Body of pancreas (tissue), 4 donors: ENCODE measurements around the gene FHOD3. TPM values are rescaled to one million over a fixed set of nuclear protein-coding genes. Genes with fewer than 3 reads are reported as not detected.

Source experiments
- ATAC-seq: fragments of 150-250 bp; one replicate; pipeline ENCODE4 v1.9.1; 2016
- DNase-seq, 4 donors: peaks; one replicate each; pipeline ENCODE4 v3.0.0-alpha.2; 2019
- H3K27ac ChIP-seq, 4 donors: fragments of 200-600 bp; sonication (generic); 1 replicate in 3 of 4; 2 replicates in 1 of 4; pipeline versions ENCODE4 v1.5.1 to v1.6.1; 2016 to 2019; ENCODE audit warnings: mild to moderate bottlenecking in 1 of 4, mixed read lengths in 1 of 4, moderate library complexity in 1 of 4
- H3K27me3 ChIP-seq, 2 donors: fragments of 200-600 bp; sonication (generic); one replicate each; pipeline ENCODE4 v1.6.0; 2016; ENCODE audit warnings: mild to moderate bottlenecking in 1 of 2
- H3K36me3 ChIP-seq, 2 donors: fragments of 200-600 bp; sonication (generic); replicated peaks in 1 of 2; 2 replicates each; pipeline ENCODE4 v1.5.1; 2016; ENCODE audit warnings: low read depth in 2 of 2; ENCODE audit not compliant: insufficient read depth in 1 of 2
- H3K4me1 ChIP-seq: fragments of 200-600 bp; sonication (generic); one replicate; pipeline ENCODE4 v1.6.0; 2016
- H3K4me3 ChIP-seq, 2 donors: fragments of 200-600 bp; sonication (generic); 1 replicate in 1 of 2; 2 replicates in 1 of 2; pipeline ENCODE4 v1.5.1; 2016 to 2019
- H3K9me3 ChIP-seq, 3 donors: fragments of 200-600 bp; sonication (generic); 1 replicate in 2 of 3; 2 replicates in 1 of 3; pipeline ENCODE4 v1.5.1; 2016
- CTCF ChIP-seq, 7 experiments: fragments of 450-650 bp in 4 of 7; fragments of 200-600 bp in 3 of 7; sonication (generic) in 3 of 7; IDR thresholded peaks; one replicate each; pipeline ENCODE4 v1.5.1; 2016 to 2019; ENCODE audit warnings: antibody characterized with exemption in 7 of 7
- POLR2A ChIP-seq, 3 donors: fragments of 450-650 bp; IDR thresholded peaks; one replicate each; pipeline ENCODE4 v1.6.1; 2016; ENCODE audit warnings: antibody characterized with exemption in 3 of 3, mild to moderate bottlenecking in 2 of 3
- WGBS, 2 donors: methylation state at CpG; one replicate each; pipeline ENCODE4 v1.1.5; 2017; 5-methylcytosine and 5-hydroxymethylcytosine counted together
- intact Hi-C: fragments of 100-400 bp; cut with DNase I; formaldehyde crosslinking; loops from one replicate; pipeline ENCODE4 v1.15.1; 2023
- total RNA-seq, 2 donors: library from RNA; depleted of rRNA; stranded (reverse); fragments of >200 nt; gene quantifications; one replicate each; pipeline ENCODE4 v1.1.0, GENCODE V29; 2016

The FHOD3 gene
- total RNA-seq, 2 donors from 2014 or later = 0.52 to 2.0 TPM

DNA sequence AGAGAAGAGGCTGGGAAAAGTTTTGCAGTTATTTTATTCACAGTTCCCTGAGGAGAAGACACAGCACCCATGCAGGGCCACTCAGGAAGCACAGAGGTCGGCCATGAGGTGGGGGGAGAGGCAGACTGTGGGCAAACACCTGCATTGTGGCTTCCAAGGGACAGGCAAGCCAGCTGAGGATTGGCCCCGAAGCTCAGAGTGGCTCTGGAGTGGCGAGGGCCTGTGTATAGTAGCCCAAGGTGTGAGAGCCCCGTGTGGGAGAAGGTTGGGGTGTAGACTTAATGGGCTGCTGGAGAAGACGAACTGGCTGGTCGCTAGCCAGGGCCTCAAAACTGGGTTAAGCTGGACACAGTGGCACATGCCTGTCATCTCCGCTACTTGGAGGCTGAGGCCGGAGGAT is 218.7 kb downstream of the FHOD3 start:
- no peak for ATAC-seq
- intact Hi-C loops = no loop called here
- no peaks in the 10 kb centered on the region for H3K9me3 ChIP-seq
- no peak overlapping the region for H3K27ac ChIP-seq
- TF ChIP-seq POLR2A (IDR thresholded peaks at IDR 0.05) (no peak), CTCF (IDR thresholded peaks at IDR 0.05) (no peak)
- no peak overlapping the region for H3K4me3 ChIP-seq
- H3K27me3 ChIP-seq = no peaks in the 10 kb centered on the region
- DNase-seq = no peak
- no peaks in the 10 kb centered on the region for H3K36me3 ChIP-seq
- H3K4me1 ChIP-seq = peaks cover 15% of the 10 kb centered on the region
- WGBS, 2 donors = 83 to 92% methylated on average over 8 of the region's 8 CpGs

DNA sequence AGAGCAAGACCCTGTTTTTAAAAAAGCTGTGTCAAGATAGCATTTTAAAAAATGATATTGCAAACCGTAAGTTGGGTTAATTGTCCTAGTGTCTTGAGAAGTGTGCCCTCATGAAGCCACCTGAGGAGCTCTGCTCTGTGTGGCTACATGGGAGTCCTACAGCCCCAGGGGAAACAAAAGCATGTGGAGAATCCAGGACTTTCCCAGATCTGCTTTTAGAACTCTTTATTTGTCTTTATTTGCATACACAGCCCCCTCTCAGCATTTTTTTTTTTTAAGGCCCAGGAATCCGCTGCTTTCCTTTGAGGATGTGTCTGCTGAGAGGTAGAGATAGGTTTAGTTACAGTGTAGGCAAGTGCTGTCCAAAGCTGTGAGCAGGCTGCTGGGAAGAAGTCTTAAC is 219.2 kb downstream of the FHOD3 start:
- DNase-seq (no peak), ATAC-seq (no peak)
- TF ChIP-seq CTCF (IDR thresholded peaks at IDR 0.05) (no peak), POLR2A (IDR thresholded peaks at IDR 0.05) (no peak)
- peaks cover 12% of the 10 kb centered on the region for H3K4me1 ChIP-seq
- H3K9me3 ChIP-seq = no peaks in the 10 kb centered on the region
- H3K36me3 ChIP-seq = no peaks in the 10 kb centered on the region
- no peak overlapping the region for H3K4me3 ChIP-seq
- no peak overlapping the region for H3K27ac ChIP-seq
- WGBS, 2 donors = 93 to 97% methylated on average over 2 of the region's 2 CpGs
- no peaks in the 10 kb centered on the region for H3K27me3 ChIP-seq
- intact Hi-C loops = no loop called here

GRCh38 chr18:36518839-36519238 is 221.3 kb downstream of the FHOD3 start:
- Histone ChIP-seq H3K9me3 (no peaks in the 10 kb centered on the region), H3K27me3 (no peaks in the 10 kb centered on the region), H3K4me3 (no peak overlapping the region), H3K4me1 (no peaks in the 10 kb centered on the region), H3K27ac (no peak overlapping the region), H3K36me3 (no peaks in the 10 kb centered on the region)
- intact Hi-C loops = no loop called here
- WGBS, 2 donors = 65 to 80% methylated on average over 3 of the region's 3 CpGs
- ATAC-seq (no peak), DNase-seq (no peak)
- TF ChIP-seq POLR2A (IDR thresholded peaks at IDR 0.05) = no peak
- no peak for TF ChIP-seq CTCF (IDR thresholded peaks at IDR 0.05)

- DNase-seq (no peak), ATAC-seq (no peak)
- TF ChIP-seq POLR2A (IDR thresholded peaks at IDR 0.05) = no peak
- TF ChIP-seq CTCF (IDR thresholded peaks at IDR 0.05) = no peak
- WGBS, 2 donors = 81 to 82% methylated on average over 2 to 3 of the region's 3 CpGs
- Histone ChIP-seq H3K36me3 (no peaks in the 10 kb centered on the region), H3K27me3 (no peaks in the 10 kb centered on the region), H3K4me1 (no peaks in the 10 kb centered on the region), H3K4me3 (no peak overlapping the region), H3K27ac (no peak overlapping the region), H3K9me3 (no peaks in the 10 kb centered on the region)
- intact Hi-C loops = no loop called here
These were observed 221.8 kb downstream of the FHOD3 start for GRCh38 chr18:36519358-36519757.

GRCh38 chr18:36522509-36522908 is 225.0 kb downstream of the FHOD3 start:
- intact Hi-C loops = no loop called here

More at GRCh38 chr18:36522509-36522908, 225.0 kb downstream of the FHOD3 start:
- TF ChIP-seq CTCF (IDR thresholded peaks at IDR 0.05) (no peak), POLR2A (IDR thresholded peaks at IDR 0.05) (no peak)
- Histone ChIP-seq H3K27ac (no peak overlapping the region), H3K36me3 (no peaks in the 10 kb centered on the region), H3K4me1 (no peaks in the 10 kb centered on the region), H3K9me3 (no peaks in the 10 kb centered on the region), H3K27me3 (no peaks in the 10 kb centered on the region), H3K4me3 (no peak overlapping the region)
- ATAC-seq = no peak
- no peak for DNase-seq
- 95 to 100% methylated on average over 1 of the region's 1 CpG for WGBS, 2 donors
